Testis (tissue), 3 donors: ENCODE measurements around the gene GRIP2. TPM values are rescaled to one million over a fixed set of nuclear protein-coding genes. Genes with fewer than 3 reads are reported as not detected.

Experiments used
- DNase-seq: peaks from one replicate; pipeline ENCODE4 v3.0.0-alpha.2; 2019
- H3K27ac ChIP-seq, 2 donors: fragments of 200-600 bp; sonication (generic); one replicate each; pipeline ENCODE4 v1.5.1; 2019
- H3K27me3 ChIP-seq: fragments of 200-600 bp; sonication (generic); one replicate; pipeline ENCODE4 v1.5.1; 2019
- H3K36me3 ChIP-seq: fragments of 200-600 bp; sonication (generic); one replicate; pipeline ENCODE4 v1.5.1; 2017; ENCODE audit warnings: low read depth; ENCODE audit errors: missing control alignments
- H3K4me1 ChIP-seq: fragments of 200-600 bp; sonication (generic); one replicate; pipeline ENCODE4 v1.5.1; 2019
- H3K4me3 ChIP-seq, 2 donors: fragments of 200-600 bp; sonication (generic); one replicate each; pipeline ENCODE4 v1.5.1; 2017 to 2019
- H3K9me3 ChIP-seq: fragments of 200-600 bp; sonication (generic); one replicate; pipeline ENCODE4 v1.5.1; 2017
- POLR2A ChIP-seq: fragments of 450-650 bp; IDR thresholded peaks from one replicate; pipeline ENCODE4 v1.6.1; 2017; ENCODE audit warnings: antibody characterized with exemption, mild to moderate bottlenecking, moderate library complexity
- WGBS, 2 donors: methylation state at CpG; one replicate each; pipeline ENCODE4 v1.1.5; 2018; 5-methylcytosine and 5-hydroxymethylcytosine counted together
- intact Hi-C: fragments of 100-400 bp; cut with DNase I; formaldehyde crosslinking; loops from one replicate; pipeline ENCODE4 v1.15.1; 2023; ENCODE audit warnings: low total_unique reads
- polyA plus RNA-seq: library from polyadenylated mRNA; stranded (reverse); fragments of 350-450 nt; fragmentation: Illumina TruSeq; extraction: RNeasy Lipid Tissue Mini Kit (QIAGEN cat#74804); gene quantifications from one replicate; pipeline ENCODE4 v1.2.3, GENCODE V29; 2014; ENCODE audit warnings: low read depth, low replicate concordance; ENCODE audit not compliant: insufficient read depth
- total RNA-seq, 2 donors: library from RNA; depleted of rRNA; stranded (reverse); fragments of >200 nt; gene quantifications; one replicate each; pipeline ENCODE4 v1.2.3, GENCODE V29; 2016
- TF ChIP-seq, protein P1 (sequence below), 3 experiments: fragments of 450-650 bp in 2 of 3; fragments of 200-600 bp in 1 of 3; sonication (generic) in 1 of 3; IDR thresholded peaks; one replicate each; pipeline ENCODE4 v1.5.1; 2016 to 2019; ENCODE audit warnings: antibody characterized with exemption in 3 of 3, mild to moderate bottlenecking in 2 of 3, moderate library complexity in 1 of 3

Gene GRIP2
- total and polyA plus RNA-seq, 3 donors from 2014 or later, result 2.4 to 3.2 (median 2.7) TPM

DNA sequence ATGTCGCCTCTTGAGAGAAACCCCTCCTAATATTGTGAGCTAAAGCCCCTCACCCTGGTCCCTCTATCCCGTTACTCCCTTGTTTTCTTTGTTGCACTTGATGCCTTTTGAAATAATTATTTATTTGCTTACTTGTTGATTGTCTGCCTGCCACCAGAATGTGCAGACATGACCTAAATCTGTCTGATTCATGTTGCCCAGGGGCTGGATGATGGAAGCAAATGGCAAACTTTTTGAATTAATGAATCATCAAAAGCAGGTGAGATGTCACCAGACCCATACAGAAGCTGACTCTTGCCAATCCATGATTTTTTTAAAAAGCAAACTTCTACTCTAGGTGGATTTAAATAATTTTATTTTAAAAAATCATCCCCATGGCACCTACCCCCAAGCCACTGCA is 49.3 kb downstream of the GRIP2 start:
- intact Hi-C loops, result no loop called here
- no peak for DNase-seq
- no peak overlapping the region for H3K27ac ChIP-seq
- WGBS, 2 donors, result 88 to 95% methylated on average over 2 of the region's 2 CpGs
- peaks cover 8% of the 10 kb centered on the region for H3K4me1 ChIP-seq
- no peaks in the 10 kb centered on the region for H3K36me3 ChIP-seq
- TF ChIP-seq, protein P1, sequence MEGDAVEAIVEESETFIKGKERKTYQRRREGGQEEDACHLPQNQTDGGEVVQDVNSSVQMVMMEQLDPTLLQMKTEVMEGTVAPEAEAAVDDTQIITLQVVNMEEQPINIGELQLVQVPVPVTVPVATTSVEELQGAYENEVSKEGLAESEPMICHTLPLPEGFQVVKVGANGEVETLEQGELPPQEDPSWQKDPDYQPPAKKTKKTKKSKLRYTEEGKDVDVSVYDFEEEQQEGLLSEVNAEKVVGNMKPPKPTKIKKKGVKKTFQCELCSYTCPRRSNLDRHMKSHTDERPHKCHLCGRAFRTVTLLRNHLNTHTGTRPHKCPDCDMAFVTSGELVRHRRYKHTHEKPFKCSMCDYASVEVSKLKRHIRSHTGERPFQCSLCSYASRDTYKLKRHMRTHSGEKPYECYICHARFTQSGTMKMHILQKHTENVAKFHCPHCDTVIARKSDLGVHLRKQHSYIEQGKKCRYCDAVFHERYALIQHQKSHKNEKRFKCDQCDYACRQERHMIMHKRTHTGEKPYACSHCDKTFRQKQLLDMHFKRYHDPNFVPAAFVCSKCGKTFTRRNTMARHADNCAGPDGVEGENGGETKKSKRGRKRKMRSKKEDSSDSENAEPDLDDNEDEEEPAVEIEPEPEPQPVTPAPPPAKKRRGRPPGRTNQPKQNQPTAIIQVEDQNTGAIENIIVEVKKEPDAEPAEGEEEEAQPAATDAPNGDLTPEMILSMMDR (IDR thresholded peaks at IDR 0.05), result no peak
- no peak for TF ChIP-seq POLR2A
- H3K4me3 ChIP-seq, result no peak overlapping the region
- H3K27me3 ChIP-seq, result no peaks in the 10 kb centered on the region
- H3K9me3 ChIP-seq, result no peaks in the 10 kb centered on the region

DNA sequence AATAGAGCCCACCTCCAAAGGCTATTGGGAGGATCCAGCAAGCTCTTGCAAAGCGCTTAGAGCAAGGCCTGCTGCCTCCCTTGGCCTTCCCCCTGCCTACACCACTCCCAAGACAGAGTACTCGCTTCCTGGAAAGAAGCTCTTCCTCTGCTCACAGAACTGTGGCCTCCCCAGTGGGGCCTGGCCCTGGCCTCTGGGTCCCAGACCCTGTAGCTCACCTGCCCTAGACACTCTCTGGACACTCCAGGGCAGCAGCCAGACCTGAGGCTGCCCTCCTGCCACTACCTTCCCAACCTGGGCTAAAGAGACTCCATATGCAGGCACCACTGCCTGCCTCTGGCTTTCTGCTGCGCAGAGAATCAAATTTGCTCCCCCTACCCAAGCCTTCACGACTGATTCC is 49.9 kb downstream of the GRIP2 start:
- intact Hi-C loops, result no loop called here
- DNase-seq, result no peak
- Histone ChIP-seq H3K4me3 (no peak overlapping the region), H3K27me3 (no peaks in the 10 kb centered on the region), H3K27ac (no peak overlapping the region), H3K4me1 (peaks cover 8% of the 10 kb centered on the region), H3K9me3 (no peaks in the 10 kb centered on the region), H3K36me3 (no peaks in the 10 kb centered on the region)
- TF ChIP-seq POLR2A, result no peak
- TF ChIP-seq, protein P1 (IDR thresholded peaks at IDR 0.05), result no peak
- 79 to 82% methylated on average over 3 to 4 of the region's 4 CpGs for WGBS, 2 donors

DNA sequence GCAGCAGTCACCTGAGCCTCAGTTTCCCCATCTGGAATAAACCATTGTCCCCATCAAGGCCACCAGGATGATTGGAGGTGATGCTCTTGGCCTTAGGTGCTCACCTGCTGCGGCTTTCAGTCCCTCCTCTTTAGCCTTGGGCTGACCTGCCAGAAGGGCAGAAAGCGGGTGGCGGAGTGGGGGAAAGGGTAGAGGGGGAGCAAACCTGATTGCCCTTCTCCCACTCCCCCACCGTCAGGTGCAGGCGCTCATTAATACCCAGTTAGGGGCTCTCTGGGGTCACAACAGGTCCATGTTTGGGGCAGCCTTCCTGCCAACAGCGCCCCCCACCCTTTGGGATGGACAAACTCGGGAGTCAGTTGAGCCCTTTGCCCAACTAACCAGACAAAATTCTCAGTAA is 50.5 kb downstream of the GRIP2 start:
- no peak overlapping the region for H3K27ac ChIP-seq
- no peaks in the 10 kb centered on the region for H3K36me3 ChIP-seq
- TF ChIP-seq, protein P1 (IDR thresholded peaks at IDR 0.05), result no peak
- no peak for TF ChIP-seq POLR2A
- H3K9me3 ChIP-seq, result no peaks in the 10 kb centered on the region
- WGBS, 2 donors, result 83 to 93% methylated on average over 7 of the region's 7 CpGs
- H3K4me3 ChIP-seq, result no peak overlapping the region
- peaks cover 8% of the 10 kb centered on the region for H3K4me1 ChIP-seq
- H3K27me3 ChIP-seq, result no peaks in the 10 kb centered on the region
- intact Hi-C loops, result no loop called here
- DNase-seq, result no peak

DNA sequence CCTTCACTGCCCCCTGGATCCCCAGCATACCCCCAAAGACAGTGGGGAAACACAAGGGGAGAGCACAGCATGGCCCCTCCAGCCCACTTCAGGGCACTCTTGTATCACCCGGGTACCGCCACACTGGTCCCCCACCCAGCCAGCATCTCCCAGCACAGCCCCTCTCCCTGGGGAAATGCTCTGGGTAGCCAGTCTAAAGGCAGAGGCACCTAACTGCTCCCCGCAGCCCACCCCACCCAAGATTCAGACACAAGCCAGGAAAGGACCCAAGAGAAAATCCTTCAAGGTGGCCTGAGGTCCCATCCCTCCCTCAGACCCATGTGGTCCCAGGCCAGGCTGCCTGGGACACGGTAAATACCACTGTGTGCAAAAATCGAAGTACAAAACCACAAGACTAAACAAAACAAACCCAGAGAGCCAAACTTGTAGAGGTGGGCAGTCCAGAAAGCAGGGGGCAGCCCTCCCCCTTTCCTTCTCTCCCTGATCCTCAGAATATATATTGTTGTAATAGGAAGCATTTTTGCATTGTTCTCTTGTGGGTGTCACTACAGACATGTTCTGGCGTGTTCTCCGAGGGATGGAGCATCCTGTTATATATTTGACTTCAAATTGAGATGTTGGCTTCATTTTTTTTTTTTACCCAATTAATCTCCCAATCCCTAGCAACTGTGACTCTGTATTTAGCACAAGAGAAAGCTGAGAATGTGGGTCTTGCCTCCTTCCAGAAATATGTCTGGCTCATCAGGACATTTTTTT is 51.7 kb downstream of the GRIP2 start:
- Histone ChIP-seq H3K27me3 (no peaks in the 10 kb centered on the region), H3K9me3 (no peaks in the 10 kb centered on the region), H3K36me3 (no peaks in the 10 kb centered on the region), H3K4me1 (peaks cover 8% of the 10 kb centered on the region), H3K4me3 (no peak overlapping the region), H3K27ac (no peak overlapping the region)
- TF ChIP-seq, protein P1 (IDR thresholded peaks at IDR 0.05), result no peak
- no peak for TF ChIP-seq POLR2A
- 61 to 66% methylated on average over 7 of the region's 7 CpGs for WGBS, 2 donors
- no peak for DNase-seq
- intact Hi-C loops, result no loop called here

DNA sequence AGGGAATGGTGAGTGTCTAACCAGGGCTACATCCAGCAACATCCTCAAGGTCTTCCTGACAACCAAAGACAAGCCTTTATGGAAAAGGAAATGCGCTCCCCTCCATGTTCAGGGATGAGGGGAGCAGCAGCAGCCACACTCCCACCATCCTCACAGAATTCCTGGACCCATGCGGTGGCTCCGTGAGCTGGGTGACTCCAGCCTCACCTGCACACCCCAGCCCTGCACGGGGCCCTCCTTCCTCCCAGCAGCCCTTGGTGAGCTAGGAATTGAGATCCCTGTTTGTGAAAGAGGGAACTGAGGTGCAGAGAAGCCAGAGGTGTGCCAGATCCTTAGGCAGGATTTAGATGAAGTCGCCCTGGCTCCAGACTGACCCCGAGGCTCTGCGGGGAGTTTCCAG is 52.3 kb downstream of the GRIP2 start:
- intact Hi-C loops, result no loop called here
- DNase-seq, result no peak
- Histone ChIP-seq H3K4me1 (peaks cover 6% of the 10 kb centered on the region), H3K36me3 (no peaks in the 10 kb centered on the region), H3K27me3 (no peaks in the 10 kb centered on the region), H3K27ac (no peak overlapping the region), H3K4me3 (no peak overlapping the region), H3K9me3 (no peaks in the 10 kb centered on the region)
- 72 to 81% methylated on average over 7 of the region's 7 CpGs for whole genome bisulfite sequencing, 2 donors
- TF ChIP-seq, protein P1 (IDR thresholded peaks at IDR 0.05), result no peak
- TF ChIP-seq POLR2A, result no peak
